Activated T-helper 17 cell treated with anti-CD3 and anti-CD28 coated beads, Interleukin-2, amount 50 U/mL, for 72 hours (primary cell): ENCODE results near the gene PTPRJ. TPM values are rescaled to one million over a fixed set of nuclear protein-coding genes. Genes with fewer than 3 reads are reported as not detected.

Experiments
- ATAC-seq: fragments of 150-1000 bp; cut with Tn5 transposase; replicated peaks from 2 replicates; pipeline ENCODE4 v1.10.0; 2021; ENCODE audit warnings: mild to moderate bottlenecking, moderate library complexity
- H3K27ac Mint-ChIP-seq: one replicate; pipeline ENCODE4 v1.8.0; 2022; ENCODE audit warnings: mixed read lengths
- H3K27me3 Mint-ChIP-seq: one replicate; pipeline ENCODE4 v1.8.0; 2022; ENCODE audit warnings: mixed read lengths
- H3K36me3 Mint-ChIP-seq: one replicate; pipeline ENCODE4 v1.8.0; 2022; ENCODE audit warnings: low read depth, mild to moderate bottlenecking, mixed read lengths
- H3K4me1 Mint-ChIP-seq: one replicate; pipeline ENCODE4 v1.8.0; 2022; ENCODE audit warnings: mixed read lengths
- H3K4me3 Mint-ChIP-seq: one replicate; pipeline ENCODE4 v1.8.0; 2022; ENCODE audit warnings: mild to moderate bottlenecking, mixed read lengths
- H3K9me3 Mint-ChIP-seq: one replicate; pipeline ENCODE4 v1.8.0; 2022; ENCODE audit warnings: mixed read lengths
- total RNA-seq, 2 donors: library from RNA; stranded (reverse); gene quantifications; one replicate each; pipeline ENCODE4 v1.2.3, GENCODE V29; 2022

The PTPRJ gene
- total RNA-seq, 2 donors from 2014 or later = 36.1 to 52.8 TPM

DNA sequence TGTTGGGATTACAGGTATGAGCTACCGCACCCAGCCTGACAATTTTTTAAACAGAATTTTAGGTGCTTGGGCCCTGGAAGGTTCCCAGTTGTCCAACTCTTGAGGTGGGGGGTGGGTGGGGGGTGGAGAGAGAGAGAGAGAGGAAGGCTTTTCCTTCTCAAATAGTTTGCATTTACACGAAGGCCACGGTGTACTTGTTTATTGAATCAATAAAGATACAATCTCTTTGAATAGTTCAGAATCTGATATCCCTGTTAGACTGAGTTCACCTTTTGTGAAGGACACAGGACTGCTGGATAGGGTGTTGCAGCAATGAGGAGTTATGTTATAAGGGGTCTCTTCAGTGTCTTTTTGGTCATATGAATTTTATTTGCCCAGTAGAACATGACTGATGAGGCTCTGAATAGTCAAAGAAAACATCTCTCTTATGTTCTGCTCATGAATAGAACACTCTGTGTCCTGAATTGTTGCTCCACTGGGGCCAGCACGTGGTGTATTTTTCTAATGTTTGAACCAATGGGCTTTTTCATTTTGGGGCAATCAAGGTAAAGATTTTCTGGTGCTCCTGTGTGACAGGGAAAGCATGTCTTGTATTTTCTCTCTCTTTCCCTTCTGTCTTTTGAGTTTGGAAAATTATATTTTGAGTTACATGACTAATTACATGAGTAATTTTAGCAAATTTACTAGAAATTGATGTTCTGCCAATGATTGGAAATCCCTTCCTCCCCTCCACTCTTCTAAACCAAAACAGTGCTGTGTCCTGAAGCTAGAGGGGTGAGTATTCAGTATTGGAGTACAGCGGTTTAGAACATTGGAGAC is 61.7 kb downstream of the PTPRJ start:
- Mint-ChIP-seq H3K4me3 (peak overlapping the region; percentile 38), H3K27me3 (no peaks in the 10 kb centered on the region), H3K9me3 (no peaks in the 10 kb centered on the region), H3K4me1 (peaks cover 26% of the 10 kb centered on the region), H3K27ac (peak overlapping the region; percentile 75), H3K36me3 (peaks cover 29% of the 10 kb centered on the region)
- ATAC-seq = peak; percentile 21

DNA sequence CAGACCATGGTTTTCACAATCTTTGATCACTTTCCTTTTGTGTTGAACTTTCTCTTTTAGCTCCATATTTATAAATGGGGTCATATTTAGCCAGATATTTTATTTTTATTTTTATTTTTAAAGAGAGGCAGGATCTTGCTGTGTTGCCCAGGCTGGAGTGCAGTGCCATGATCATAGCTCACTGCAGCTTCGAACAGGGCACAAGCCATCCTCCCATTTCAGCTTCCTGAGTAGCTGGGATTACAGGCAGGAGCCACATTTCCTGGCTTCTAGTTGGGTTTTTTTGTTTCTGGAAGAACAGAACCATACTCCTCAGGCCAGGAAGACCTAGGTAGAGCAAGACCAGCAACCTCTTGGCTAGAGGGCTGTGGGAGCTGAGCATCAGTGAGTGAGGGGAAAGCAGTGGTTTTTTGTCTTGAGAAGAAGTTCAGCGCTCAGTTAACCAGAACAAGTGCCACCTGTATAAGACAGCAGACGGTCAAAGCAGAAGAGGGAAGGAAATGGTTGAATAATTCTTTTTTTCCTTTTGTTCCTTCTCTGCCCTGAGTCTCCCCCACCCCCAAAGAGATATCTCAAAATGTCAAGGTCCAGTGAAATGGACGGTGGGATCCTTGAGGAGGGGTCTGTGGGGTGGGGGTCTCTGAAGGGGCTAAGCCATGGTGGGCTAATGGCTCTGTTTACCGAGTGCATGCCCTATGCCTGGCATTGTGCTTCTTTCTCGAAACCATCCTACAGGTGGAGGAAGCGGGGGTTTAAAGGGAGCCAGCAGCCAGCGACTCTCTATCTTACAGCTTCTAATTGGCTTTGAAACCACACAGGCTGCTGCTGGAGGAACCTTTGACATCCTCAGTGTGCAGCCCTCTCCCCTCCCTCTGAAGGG is 63.0 kb downstream of the PTPRJ start:
- Mint-ChIP-seq H3K9me3 (no peaks in the 10 kb centered on the region), H3K4me3 (peak overlapping the region; percentile 38), H3K27ac (peak overlapping the region; percentile 75), H3K27me3 (no peaks in the 10 kb centered on the region), H3K4me1 (peaks cover 20% of the 10 kb centered on the region), H3K36me3 (peaks cover 27% of the 10 kb centered on the region)
- ATAC-seq = peak; percentile 12

DNA sequence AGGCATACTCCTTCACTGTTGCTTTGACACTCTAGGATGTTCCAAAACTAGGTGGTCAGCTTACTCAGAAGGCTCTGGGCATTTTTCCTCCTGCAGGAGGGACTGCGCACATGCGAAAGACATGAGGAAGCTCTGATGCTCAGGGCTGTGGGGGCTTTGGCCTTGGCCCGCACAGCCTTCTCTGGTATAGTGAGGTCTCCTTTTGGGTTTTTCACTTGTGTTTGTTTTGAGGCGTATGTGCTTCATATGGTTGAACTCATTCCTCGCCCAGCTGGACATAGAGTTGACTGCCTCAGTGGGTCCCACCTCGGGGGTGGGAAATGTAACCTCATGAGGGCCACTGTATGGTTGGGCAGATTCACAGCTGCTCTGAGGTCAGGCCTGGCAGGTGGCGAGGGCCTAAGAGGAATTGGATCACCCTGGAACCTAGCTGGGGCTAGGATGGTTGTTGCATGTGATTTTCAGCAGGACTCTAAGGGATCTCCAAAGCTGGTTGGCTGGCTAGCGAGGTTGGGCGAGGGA is 63.7 kb downstream of the PTPRJ start:
- H3K9me3 Mint-ChIP-seq = no peaks in the 10 kb centered on the region
- peaks cover 20% of the 10 kb centered on the region for H3K4me1 Mint-ChIP-seq
- no peaks in the 10 kb centered on the region for H3K27me3 Mint-ChIP-seq
- peak overlapping the region; percentile 38 for H3K4me3 Mint-ChIP-seq
- H3K36me3 Mint-ChIP-seq = peaks cover 32% of the 10 kb centered on the region
- H3K27ac Mint-ChIP-seq = peak overlapping the region; percentile 75
- ATAC-seq = no peak

DNA sequence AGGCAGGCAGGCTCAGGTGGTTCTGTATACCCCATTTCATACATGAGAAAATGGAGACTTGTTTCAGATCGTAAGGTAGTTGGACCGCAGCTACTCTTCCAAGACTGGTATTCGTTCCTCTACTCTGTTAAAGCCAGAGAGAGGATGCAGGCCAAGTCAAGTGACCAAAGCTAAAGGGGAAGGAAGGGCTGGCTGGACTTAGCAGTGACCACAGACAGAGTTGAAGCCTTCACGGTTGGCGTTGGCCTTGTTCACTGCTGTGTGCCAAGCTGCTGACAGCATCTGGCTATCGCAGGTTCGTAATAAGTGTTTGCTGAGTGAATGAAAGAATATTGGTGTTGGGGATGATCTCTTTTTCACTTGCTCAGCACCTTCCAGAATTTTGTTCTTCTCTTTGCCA is 64.2 kb downstream of the PTPRJ start:
- Mint-ChIP-seq H3K27ac (no peak overlapping the region), H3K36me3 (peaks cover 29% of the 10 kb centered on the region), H3K9me3 (no peaks in the 10 kb centered on the region), H3K27me3 (no peaks in the 10 kb centered on the region), H3K4me3 (no peak overlapping the region), H3K4me1 (peaks cover 20% of the 10 kb centered on the region)
- no peak for ATAC-seq

DNA sequence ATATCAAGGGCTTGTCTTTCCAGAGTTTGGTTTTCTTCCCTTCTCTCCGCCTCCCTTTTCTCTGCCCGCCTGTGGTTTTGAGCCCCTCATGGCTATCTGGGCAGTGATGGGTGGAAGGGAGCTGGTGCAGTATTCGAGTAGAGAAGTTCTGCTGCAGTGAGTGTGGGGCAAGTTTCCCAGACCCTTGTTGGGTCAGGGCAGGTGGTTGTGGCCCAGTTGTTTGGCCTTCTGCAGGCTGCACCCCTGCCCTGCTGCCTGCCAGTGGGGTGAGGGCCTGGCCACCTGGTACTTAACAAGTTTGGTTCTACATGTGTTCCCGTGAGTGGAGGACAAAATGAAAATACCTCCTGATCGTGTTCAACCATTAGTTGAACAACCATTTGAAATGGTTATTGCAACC is 65.2 kb downstream of the PTPRJ start:
- Mint-ChIP-seq H3K27me3 (no peaks in the 10 kb centered on the region), H3K36me3 (peaks cover 20% of the 10 kb centered on the region), H3K4me1 (peaks cover 20% of the 10 kb centered on the region), H3K27ac (no peak overlapping the region), H3K4me3 (no peak overlapping the region), H3K9me3 (no peaks in the 10 kb centered on the region)
- ATAC-seq = no peak

DNA sequence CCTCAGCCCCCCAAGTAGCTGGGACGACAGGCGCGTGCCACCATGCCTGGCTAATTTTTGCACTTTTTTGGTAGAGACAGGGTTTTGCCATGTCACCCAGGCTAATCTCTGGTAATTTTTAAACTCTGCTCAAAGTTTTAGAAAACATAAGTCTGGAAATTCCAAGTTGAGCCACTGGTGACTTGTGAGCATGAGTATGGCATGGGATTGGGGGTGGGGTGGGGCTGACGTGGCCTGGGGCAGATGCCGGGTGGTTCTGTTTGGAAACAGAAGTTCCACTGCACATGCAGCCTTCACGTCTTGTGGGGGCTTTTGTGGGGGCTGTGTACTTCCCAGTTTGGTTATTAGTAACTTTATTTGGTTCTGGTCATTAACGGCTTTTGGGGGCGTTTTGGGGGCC is 67.3 kb downstream of the PTPRJ start:
- no peaks in the 10 kb centered on the region for H3K27me3 Mint-ChIP-seq
- no peak overlapping the region for H3K27ac Mint-ChIP-seq
- H3K36me3 Mint-ChIP-seq = peaks cover 28% of the 10 kb centered on the region
- no peak overlapping the region for H3K4me3 Mint-ChIP-seq
- no peak for ATAC-seq
- no peaks in the 10 kb centered on the region for H3K9me3 Mint-ChIP-seq
- H3K4me1 Mint-ChIP-seq = peaks cover 24% of the 10 kb centered on the region

DNA sequence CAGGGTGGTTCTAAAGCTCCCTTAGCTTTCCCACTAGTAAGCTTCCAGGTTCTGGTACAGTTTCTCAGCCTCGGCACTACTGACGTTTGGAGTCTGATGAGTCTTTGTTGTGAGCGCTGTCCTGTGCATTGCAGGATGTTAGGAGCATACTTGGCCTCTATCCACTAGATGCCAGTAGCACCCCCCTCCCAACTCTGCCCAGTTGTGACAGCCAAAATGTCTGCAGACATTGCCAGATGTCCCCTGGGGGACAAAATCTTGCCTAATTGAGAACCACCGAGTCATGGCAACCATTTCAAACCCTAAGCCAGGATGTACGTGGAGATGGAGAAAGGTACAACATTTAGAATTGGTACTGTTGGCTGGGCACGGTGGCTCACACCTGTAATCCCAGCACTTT is 68.7 kb downstream of the PTPRJ start:
- Mint-ChIP-seq H3K4me3 (no peak overlapping the region), H3K27me3 (no peaks in the 10 kb centered on the region), H3K36me3 (peaks cover 28% of the 10 kb centered on the region), H3K9me3 (no peaks in the 10 kb centered on the region), H3K27ac (no peak overlapping the region), H3K4me1 (peaks cover 17% of the 10 kb centered on the region)
- ATAC-seq = no peak

DNA sequence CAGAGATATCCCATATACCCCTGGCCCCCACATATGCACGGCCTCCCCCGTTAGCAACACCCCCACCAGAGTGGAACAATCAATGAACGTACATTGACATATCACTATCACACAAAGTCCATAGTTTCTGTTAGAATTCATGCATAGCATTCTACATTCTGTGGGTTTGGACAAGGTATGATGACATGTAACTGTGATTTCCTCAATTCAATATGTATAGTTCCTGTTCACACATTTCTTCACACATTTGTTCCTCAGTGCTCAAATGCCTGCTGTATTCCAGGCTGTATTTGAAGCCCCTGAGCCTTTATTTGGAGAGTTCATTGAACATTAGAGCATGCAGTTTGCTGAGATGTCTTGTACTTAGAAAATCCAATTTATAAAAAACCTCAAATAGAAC is 69.9 kb downstream of the PTPRJ start:
- Mint-ChIP-seq H3K27ac (no peak overlapping the region), H3K4me3 (no peak overlapping the region), H3K9me3 (peaks cover 2% of the 10 kb centered on the region), H3K4me1 (peaks cover 17% of the 10 kb centered on the region), H3K36me3 (peaks cover 28% of the 10 kb centered on the region), H3K27me3 (no peaks in the 10 kb centered on the region)
- ATAC-seq = no peak

DNA sequence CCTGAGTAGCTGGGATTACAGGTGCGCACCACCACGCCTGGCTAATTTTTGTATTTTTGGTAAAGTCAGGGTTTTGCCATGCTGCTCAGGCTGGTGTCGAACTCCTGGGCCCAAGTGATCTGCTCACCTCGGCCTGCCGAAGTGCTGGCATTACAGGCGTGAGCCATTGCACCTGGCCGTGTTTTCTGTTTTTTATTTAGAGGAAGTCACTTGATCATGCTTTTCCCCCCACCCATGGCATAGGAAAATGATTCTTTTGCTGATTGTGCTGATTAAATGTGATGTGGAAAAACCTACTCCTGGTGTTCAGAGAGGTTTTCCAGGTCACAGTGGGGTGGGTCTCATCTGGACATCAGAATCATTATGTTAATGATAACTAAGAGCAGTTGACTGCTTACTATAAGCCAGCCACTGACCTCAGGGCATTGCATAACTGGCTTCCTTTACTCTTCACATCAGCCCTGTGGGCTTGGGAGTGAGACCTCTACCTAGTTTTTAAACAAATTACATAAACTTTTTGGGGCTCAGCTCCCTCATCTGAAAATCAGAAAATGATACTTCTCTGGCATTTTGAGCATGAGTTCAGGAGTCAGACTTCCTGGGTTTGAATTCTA is 71.0 kb downstream of the PTPRJ start:
- H3K9me3 Mint-ChIP-seq = peaks cover 4% of the 10 kb centered on the region
- H3K4me3 Mint-ChIP-seq = peak overlapping the region; percentile 3
- peaks cover 26% of the 10 kb centered on the region for H3K4me1 Mint-ChIP-seq
- H3K27me3 Mint-ChIP-seq = no peaks in the 10 kb centered on the region
- no peak overlapping the region for H3K27ac Mint-ChIP-seq
- ATAC-seq = no peak
- H3K36me3 Mint-ChIP-seq = peaks cover 28% of the 10 kb centered on the region

DNA sequence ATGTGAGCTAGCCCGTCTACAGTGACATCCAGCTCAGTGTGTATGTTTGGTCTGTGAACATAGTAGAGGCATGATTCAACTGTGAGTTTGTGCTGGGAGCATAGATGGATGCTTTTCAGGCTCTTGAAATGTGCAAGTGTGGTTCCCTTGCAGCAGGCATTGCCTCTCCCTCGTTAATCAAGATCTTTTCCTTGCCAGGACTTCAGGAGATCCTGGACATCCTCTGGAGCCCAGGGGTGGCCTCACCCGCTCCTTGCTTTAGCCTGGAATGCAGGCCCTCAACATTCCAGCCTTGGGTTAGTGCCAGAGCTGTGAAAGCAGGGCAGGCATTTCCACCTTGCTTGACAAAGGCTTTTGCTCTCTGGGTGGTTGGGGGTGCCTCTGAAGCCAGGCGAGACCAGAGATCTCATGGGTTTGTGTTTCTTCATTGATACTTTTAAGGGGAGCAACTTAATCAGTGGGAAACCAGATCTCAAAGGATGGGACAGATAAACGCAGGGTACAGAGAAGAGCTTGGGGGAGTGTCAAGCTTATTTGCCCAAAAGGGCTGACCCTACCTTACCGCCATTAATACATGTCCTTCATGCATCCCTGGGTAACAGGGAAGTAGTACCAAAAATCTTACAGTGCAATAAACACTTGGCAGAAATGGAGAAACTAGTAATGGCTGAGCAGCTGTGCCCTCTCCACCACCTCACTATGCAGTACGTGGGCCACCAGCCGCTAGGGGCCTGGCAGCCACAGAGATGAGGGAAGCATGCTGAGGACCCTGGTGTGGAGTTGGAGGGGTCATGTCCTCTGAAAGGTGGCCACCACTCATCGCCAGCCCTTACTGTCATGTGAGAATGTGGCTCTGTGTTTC is 72.1 kb downstream of the PTPRJ start:
- Mint-ChIP-seq H3K27ac (no peak overlapping the region), H3K9me3 (peaks cover 4% of the 10 kb centered on the region), H3K27me3 (no peaks in the 10 kb centered on the region), H3K36me3 (peaks cover 28% of the 10 kb centered on the region), H3K4me1 (peaks cover 37% of the 10 kb centered on the region), H3K4me3 (no peak overlapping the region)
- no peak for ATAC-seq

DNA sequence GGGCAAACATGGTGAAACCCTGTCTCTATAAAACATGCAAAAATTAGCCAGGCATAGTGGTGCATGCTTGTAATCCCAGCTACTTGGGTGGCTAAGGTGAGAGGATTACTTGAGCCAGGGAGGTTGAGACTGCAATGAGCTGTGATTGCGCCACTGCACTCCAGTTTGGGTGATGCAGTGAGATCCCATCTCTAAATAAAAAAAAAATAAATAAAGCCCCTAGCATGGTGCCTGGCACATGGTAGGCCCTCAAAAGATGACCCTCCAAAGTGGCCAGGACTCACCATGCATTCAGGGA is 74.6 kb downstream of the PTPRJ start:
- peaks cover 4% of the 10 kb centered on the region for H3K9me3 Mint-ChIP-seq
- no peak for ATAC-seq
- H3K4me1 Mint-ChIP-seq = peaks cover 48% of the 10 kb centered on the region
- peaks cover 15% of the 10 kb centered on the region for H3K36me3 Mint-ChIP-seq
- H3K27ac Mint-ChIP-seq = peak overlapping the region; percentile 83
- H3K4me3 Mint-ChIP-seq = peak overlapping the region; percentile 79
- no peaks in the 10 kb centered on the region for H3K27me3 Mint-ChIP-seq

DNA sequence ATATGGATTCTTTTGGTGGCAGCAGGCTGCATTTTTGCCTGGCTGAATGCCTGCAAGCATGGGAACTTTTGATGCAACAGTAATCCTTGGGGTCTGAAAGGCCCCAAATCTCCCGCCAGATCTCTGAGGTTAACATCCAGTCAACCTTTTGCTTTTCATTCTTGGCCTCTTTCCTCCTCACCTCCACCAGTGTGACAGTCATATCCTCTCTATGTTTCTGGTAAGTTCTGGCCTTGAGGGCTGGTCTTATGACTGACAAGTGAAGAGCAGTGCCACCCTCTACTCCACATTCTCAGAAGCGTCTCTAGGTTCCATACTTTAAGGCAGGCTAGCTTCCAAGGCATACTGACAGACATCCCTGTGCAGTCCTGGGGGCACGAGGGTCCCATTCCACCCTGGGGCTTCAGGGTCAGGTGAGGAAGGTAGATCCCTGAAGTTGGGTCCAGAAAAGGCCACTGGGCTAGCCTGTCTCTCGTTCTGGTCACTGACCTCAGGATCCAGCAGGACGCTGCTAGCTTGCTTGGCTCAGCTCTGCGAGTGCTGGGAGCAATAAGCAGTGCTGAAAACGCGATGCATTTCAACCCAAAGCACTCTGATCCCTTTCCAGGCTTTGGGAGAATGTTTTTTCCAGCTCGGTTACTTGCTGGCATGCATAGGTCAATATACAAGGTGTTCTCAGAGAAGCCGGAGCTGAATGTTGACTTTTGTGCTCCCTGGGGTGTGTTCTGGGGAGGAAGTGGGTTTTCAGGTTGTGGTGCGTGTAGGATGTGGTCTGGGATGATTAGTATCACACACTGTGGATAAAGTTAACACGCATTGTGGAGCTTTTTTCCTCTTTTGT is 75.2 kb downstream of the PTPRJ start:
- Mint-ChIP-seq H3K27me3 (no peaks in the 10 kb centered on the region), H3K4me1 (peaks cover 54% of the 10 kb centered on the region), H3K4me3 (peak overlapping the region; percentile 79), H3K27ac (peak overlapping the region; percentile 83), H3K36me3 (peaks cover 15% of the 10 kb centered on the region), H3K9me3 (peaks cover 4% of the 10 kb centered on the region)
- peak; percentile 96 for ATAC-seq
